H1 (cell line): ENCODE results near the gene FKBP5. TPM values are rescaled to one million over a fixed set of nuclear protein-coding genes. Genes with fewer than 3 reads are reported as not detected.

Experiments used
- CTCF ChIA-PET: fragments of 300-600 bp; sonication (Branson Sonifier 250); formaldehyde crosslinking; loops from one replicate; lab custom pipeline; 2021; ENCODE audit not compliant: partially characterized antibody; lab: Charles Lee
- POLR2A ChIA-PET: fragments of 300-600 bp; sonication (Branson Sonifier 250); formaldehyde crosslinking; loops from one replicate; lab custom pipeline; 2021; ENCODE audit warnings: inconsistent platforms; ENCODE audit not compliant: partially characterized antibody; lab: Charles Lee
- DNase-seq, 2 experiments: peaks; one replicate each; pipeline versions ENCODE4 v3.0.0 to v3.0.0-alpha.2; 2010 to 2022; ENCODE audit warnings: low spot score in 2 of 2, low read depth in 1 of 2, mixed read lengths in 1 of 2
- FAIRE-seq: peaks from 2 replicates; lab custom pipeline; 2011; peaks lifted over from hg19 to GRCh38; lab: Jason Lieb, UNC
- H2AFZ ChIP-seq: 2 replicates; pipeline ENCODE4 v1.8.1; 2012; ENCODE audit warnings: low read length, inconsistent platforms
- H2AK5ac ChIP-seq: 2 replicates; pipeline ENCODE4 v1.6.1; 2013; ENCODE audit warnings: low read depth, low read length
- H2BK120ac ChIP-seq: replicated peaks from 2 replicates; pipeline ENCODE3; 2013; ENCODE audit warnings: low read depth, low read length, inconsistent platforms
- H2BK12ac ChIP-seq: 2 replicates; pipeline ENCODE4 v1.6.1; 2013; ENCODE audit warnings: low read depth, low read length
- H2BK15ac ChIP-seq: 2 replicates; pipeline ENCODE4 v1.6.1; 2013; ENCODE audit warnings: low read length
- H2BK20ac ChIP-seq: 2 replicates; pipeline ENCODE4 v1.6.1; 2013; ENCODE audit warnings: low read length
- H2BK5ac ChIP-seq: 2 replicates; pipeline ENCODE4 v1.6.1; 2013; ENCODE audit warnings: low read depth, low read length
- H3K14ac ChIP-seq: 2 replicates; pipeline ENCODE4 v1.6.1; 2013; ENCODE audit warnings: inconsistent platforms; ENCODE audit not compliant: insufficient read length
- H3K18ac ChIP-seq: 2 replicates; pipeline ENCODE4 v1.6.1; 2013; ENCODE audit warnings: low read length; ENCODE audit errors: extremely low read depth
- H3K23ac ChIP-seq: 2 replicates; pipeline ENCODE4 v1.6.1; 2013; ENCODE audit warnings: inconsistent platforms; ENCODE audit not compliant: insufficient read length
- H3K23me2 ChIP-seq: 2 replicates; pipeline ENCODE4 v1.6.1; 2013; ENCODE audit warnings: low read depth, low read length
- H3K27ac ChIP-seq: 2 replicates; pipeline ENCODE4 v1.6.1; 2011; ENCODE audit warnings: low read depth, low read length, inconsistent platforms
- H3K27me3 ChIP-seq, 4 experiments: replicated peaks in 1 of 4; 1 replicate in 1 of 4; 2 replicates in 3 of 4; pipeline versions ENCODE4 v1.6.1 to v1.8.1; 2011 to 2013; ENCODE audit warnings: low read length in 3 of 4, mild to moderate bottlenecking in 3 of 4, inconsistent platforms in 2 of 4, mixed read lengths in 2 of 4, moderate library complexity in 1 of 4; ENCODE audit not compliant: control insufficient read depth in 3 of 4, insufficient read depth in 3 of 4; ENCODE audit errors: extremely low read depth in 1 of 4
- H3K36me3 ChIP-seq, 4 experiments: 2 replicates each; pipeline versions ENCODE4 v1.6.1 to v1.8.1; 2011 to 2013; ENCODE audit warnings: mild to moderate bottlenecking in 4 of 4, low read length in 3 of 4, moderate library complexity in 2 of 4, control low read depth in 1 of 4, inconsistent platforms in 1 of 4; ENCODE audit not compliant: insufficient read depth in 4 of 4, control insufficient read depth in 2 of 4
- H3K4ac ChIP-seq: replicated peaks from 2 replicates; pipeline ENCODE3; 2013; ENCODE audit warnings: low read length, low read depth, mixed read lengths, inconsistent platforms; ENCODE audit not compliant: insufficient read length
- H3K4me1 ChIP-seq, 4 experiments: replicated peaks in 1 of 4; 1 replicate in 1 of 4; 2 replicates in 3 of 4; pipeline versions ENCODE4 v1.6.1 to v1.8.1; 2011 to 2013; ENCODE audit warnings: low read length in 3 of 4, inconsistent platforms in 2 of 4, mixed read lengths in 1 of 4; ENCODE audit not compliant: insufficient read depth in 4 of 4, control insufficient read depth in 3 of 4
- H3K4me2 ChIP-seq, 2 experiments: 2 replicates each; pipeline versions ENCODE4 v1.6.1 to v1.8.1; 2011 to 2013; ENCODE audit warnings: low read depth in 2 of 2, low read length in 2 of 2, control low read depth in 1 of 2, inconsistent platforms in 1 of 2, mild to moderate bottlenecking in 1 of 2; ENCODE audit not compliant: insufficient read depth in 1 of 2
- H3K4me3 ChIP-seq, 4 experiments: fragments of 200-600, 300-600 bp in 1 of 4; sonication (generic), shearing (Covaris generic), sonication (Bioruptor Twin) in 1 of 4; 2 replicates each; pipeline versions ENCODE4 v1.5.1 to v1.8.1; 2011 to 2016; ENCODE audit warnings: low read length in 4 of 4, low read depth in 3 of 4, control low read depth in 2 of 4, inconsistent platforms in 2 of 4, mild to moderate bottlenecking in 2 of 4, mixed read lengths in 1 of 4, moderate library complexity in 1 of 4; ENCODE audit not compliant: insufficient read depth in 2 of 4; ENCODE audit errors: extremely low read depth in 1 of 4
- H3K56ac ChIP-seq: replicated peaks from 2 replicates; pipeline ENCODE3; 2013; ENCODE audit warnings: low read depth, mild to moderate bottlenecking, mixed read lengths, low read length, inconsistent platforms; ENCODE audit not compliant: insufficient read length
- H3K79me1 ChIP-seq: 2 replicates; pipeline ENCODE4 v1.6.1; 2013; ENCODE audit warnings: low read depth, low read length, control low read depth
- H3K79me2 ChIP-seq, 2 experiments: 2 replicates each; pipeline versions ENCODE4 v1.6.1 to v1.8.1; 2012 to 2013; ENCODE audit warnings: low read length in 2 of 2, mild to moderate bottlenecking in 2 of 2, inconsistent platforms in 1 of 2; ENCODE audit not compliant: insufficient read depth in 2 of 2, control insufficient read depth in 1 of 2
- H3K9ac ChIP-seq, 4 experiments: replicated peaks in 1 of 4; 1 replicate in 1 of 4; 2 replicates in 3 of 4; pipeline versions ENCODE4 v1.6.1 to v1.8.1; 2011 to 2013; ENCODE audit warnings: low read depth in 3 of 4, low read length in 3 of 4, control low read depth in 2 of 4, mild to moderate bottlenecking in 2 of 4, moderate library complexity in 2 of 4, inconsistent platforms in 1 of 4; ENCODE audit errors: extremely low read depth in 1 of 4
- H3K9me3 ChIP-seq, 2 experiments: 2 replicates each; pipeline versions ENCODE4 v1.6.1 to v1.8.1; 2012 to 2013; ENCODE audit warnings: mild to moderate bottlenecking in 2 of 2, moderate library complexity in 2 of 2, control low read depth in 1 of 2, inconsistent platforms in 1 of 2, low read depth in 1 of 2, low read length in 1 of 2, mixed read lengths in 1 of 2; ENCODE audit not compliant: insufficient read depth in 2 of 2
- H4K20me1 ChIP-seq, 2 experiments: replicated peaks in 1 of 2; 2 replicates each; pipeline versions ENCODE3 to v1.8.1; 2011 to 2013; ENCODE audit warnings: inconsistent platforms in 2 of 2, low read length in 2 of 2, mild to moderate bottlenecking in 1 of 2; ENCODE audit not compliant: insufficient read depth in 2 of 2, control insufficient read depth in 1 of 2
- H4K5ac ChIP-seq: 2 replicates; pipeline ENCODE4 v1.6.1; 2013; ENCODE audit warnings: low read length, low read depth, mixed read lengths, inconsistent platforms; ENCODE audit not compliant: insufficient read length
- H4K8ac ChIP-seq: 2 replicates; pipeline ENCODE4 v1.8.0; 2013; ENCODE audit warnings: mild to moderate bottlenecking, moderate library complexity, low read length, inconsistent platforms; ENCODE audit not compliant: insufficient read depth; ENCODE audit errors: extremely low read depth
- H4K91ac ChIP-seq: replicated peaks from 2 replicates; pipeline ENCODE3; 2013; ENCODE audit warnings: low read length, mixed read lengths, inconsistent platforms; ENCODE audit not compliant: insufficient read length
- CEBPB ChIP-seq: IDR thresholded peaks from 2 replicates; pipeline ENCODE4 v1.6.1; 2012; ENCODE audit warnings: low read depth, low read length
- E2F6 ChIP-seq: IDR thresholded peaks from 2 replicates; pipeline ENCODE4 v1.6.1; 2012; ENCODE audit warnings: inconsistent platforms
- EZH2 ChIP-seq: fragments of 200-600 bp; sonication (generic); IDR thresholded peaks from 2 replicates; pipeline ENCODE4 v1.7.1; 2012; ENCODE audit warnings: low read depth, mild to moderate bottlenecking, moderate library complexity, low read length, inconsistent platforms; ENCODE audit not compliant: severe bottlenecking
- FOSL1 ChIP-seq: IDR thresholded peaks from 2 replicates; pipeline ENCODE4 v1.6.1; 2011; ENCODE audit warnings: mild to moderate bottlenecking, low read depth, low read length, moderate library complexity; ENCODE audit not compliant: insufficient read depth
- GABPA ChIP-seq: IDR thresholded peaks from 2 replicates; pipeline ENCODE4 v1.6.1; 2011; ENCODE audit warnings: mild to moderate bottlenecking, low read length, moderate library complexity, borderline replicate concordance; ENCODE audit not compliant: insufficient read depth
- HDAC2 ChIP-seq, 2 experiments: fragments of 300-600 bp in 1 of 2; sonication (generic) in 1 of 2; IDR thresholded peaks; 2 replicates each; pipeline ENCODE4 v1.6.1; 2011 to 2012; ENCODE audit warnings: low read depth in 2 of 2, low read length in 2 of 2, mild to moderate bottlenecking in 2 of 2, moderate library complexity in 2 of 2, borderline replicate concordance in 1 of 2, inconsistent platforms in 1 of 2
- NANOG ChIP-seq: IDR thresholded peaks from 2 replicates; pipeline ENCODE4 v1.6.1; 2011; ENCODE audit warnings: low read length, low read depth, mild to moderate bottlenecking, inconsistent platforms; ENCODE audit not compliant: insufficient read depth, poor library complexity, severe bottlenecking
- POLR2AphosphoS5 ChIP-seq: IDR thresholded peaks from 2 replicates; pipeline ENCODE4 v1.6.1; 2011; ENCODE audit warnings: low read depth, low read length
- POU5F1 ChIP-seq: IDR thresholded peaks from 2 replicates; pipeline ENCODE4 v1.6.1; 2011; ENCODE audit warnings: low read depth, mild to moderate bottlenecking, low read length, moderate library complexity
- SIN3A ChIP-seq, 2 experiments: IDR thresholded peaks in 1 of 2; conservative IDR thresholded peaks in 1 of 2; 2 replicates each; pipeline ENCODE4 v1.6.1; 2011 to 2012; ENCODE audit warnings: low read length in 2 of 2, improper control_type of control experiment in 1 of 2, low read depth in 1 of 2, mild to moderate bottlenecking in 1 of 2
- SIRT6 ChIP-seq: IDR thresholded peaks from one replicate; pipeline ENCODE4 v1.7.1; 2012; ENCODE audit warnings: low read length, inconsistent platforms
- SIX5 ChIP-seq: IDR thresholded peaks from 2 replicates; pipeline ENCODE4 v1.6.1; 2011; ENCODE audit warnings: mild to moderate bottlenecking, low read depth, low read length
- TAF1 ChIP-seq: IDR thresholded peaks from 2 replicates; pipeline ENCODE4 v1.6.1; 2011; ENCODE audit warnings: mild to moderate bottlenecking, low read depth, low read length
- WGBS, 2 experiments: shearing (Covaris generic) in 1 of 2; methylation state at CpG; one replicate each; pipeline versions ENCODE4 v1.1.6 to v1.1.7; 2013 to 2015; ENCODE audit warnings: low lambda C conversion rate in 2 of 2, mixed read lengths in 2 of 2, inconsistent platforms in 1 of 2, low coverage in 1 of 2, missing lambda C conversion rate in 1 of 2; ENCODE audit not compliant: insufficient replicate concordance in 2 of 2, insufficient coverage in 1 of 2, insufficient read length in 1 of 2; ENCODE audit errors: extremely low coverage in 1 of 2, missing lambda C conversion rate in 1 of 2; 5-methylcytosine and 5-hydroxymethylcytosine counted together
- polyA plus RNA-seq, 7 experiments: library from polyadenylated mRNA; depleted of rRNA in 3 of 7; stranded (reverse) in 5 of 7; unstranded in 2 of 7; fragments of >200 nt in 5 of 7; fragments of 200-250 nt in 2 of 7; gene quantifications; 1 replicate in 5 of 7; 2 replicates in 1 of 7; 4 replicates in 1 of 7; pipeline versions ENCODE4 v1.2.1 to v1.2.3, GENCODE V29; 2011 to 2013; ENCODE audit warnings: missing spikeins in 2 of 7, mixed read lengths in 2 of 7
- total RNA-seq: library from RNA; stranded (reverse); fragmentation: NEBNext Ultra II Directional; extraction: Animal tissue kit (Norgen Biotek cat#: 25700); gene quantifications from 2 replicates; pipeline ENCODE4 v1.2.1, GENCODE V29; 2021

FKBP5 gene
- total and polyA plus RNA-seq, 2 of the 8 experiments (the other 6 are each of a cell fraction or from before 2014, with no cell fraction given), result 14.3 to 40.4 TPM

GRCh38 chr6:35637911-35638310 lies 50.8 kb downstream of the FKBP5 start:
- no peaks in the 10 kb centered on the region for H3K27me3 ChIP-seq
- no peak overlapping the region for H3K56ac ChIP-seq
- no peak overlapping the region for H3K9ac ChIP-seq
- H3K27ac ChIP-seq, result no peak overlapping the region
- FAIRE-seq, result no peak
- H3K23ac ChIP-seq, result no peak overlapping the region
- H3K79me2 ChIP-seq, result no peaks in the 10 kb centered on the region
- POLR2A ChIA-PET, result interaction anchor here (0.5 kb wide), 1 partner anchor 23 kb away, joined by 3 read pairs; no protein-coding TSS in a partner anchor
- H3K36me3 ChIP-seq, result peaks cover 0 to 27% (median 18%) of the 10 kb centered on the region in 4 experiments; a peak in 6 of 8 replicates
- no peak overlapping the region for H2AFZ ChIP-seq
- H4K91ac ChIP-seq, result no peak overlapping the region
- no peaks in the 10 kb centered on the region for H4K20me1 ChIP-seq
- H3K4me2 ChIP-seq, result no peak overlapping the region
- H4K5ac ChIP-seq, result no peak overlapping the region
- H2AK5ac ChIP-seq, result no peak overlapping the region
- no peak overlapping the region for H4K8ac ChIP-seq
- 89% methylated on average over 1 of the region's 1 CpG; no CpG with 5 or more reads in 1 of the 2 experiments for WGBS, 2 experiments
- H2BK15ac ChIP-seq, result no peak overlapping the region
- no peaks in the 10 kb centered on the region for H3K79me1 ChIP-seq
- no peaks in the 10 kb centered on the region for H3K23me2 ChIP-seq
- no peak overlapping the region for H2BK120ac ChIP-seq
- H3K14ac ChIP-seq, result no peak overlapping the region
- H3K18ac ChIP-seq, result no peak overlapping the region
- H2BK5ac ChIP-seq, result no peak overlapping the region
- H3K4me3 ChIP-seq, result no peak overlapping the region
- H3K9me3 ChIP-seq, result no peaks in the 10 kb centered on the region
- H2BK12ac ChIP-seq, result no peak overlapping the region
- H3K4me1 ChIP-seq, result no peaks in the 10 kb centered on the region
- no peak overlapping the region for H2BK20ac ChIP-seq
- no peak overlapping the region for H3K4ac ChIP-seq
- DNase-seq, result no peak
- CTCF ChIA-PET, result interaction anchor here (0.6 to 3.2 kb wide), 8 partner anchors 9 to 99 kb away, joined by 3 to 12 read pairs (median 4); partner anchors contain the start of gene ARMC12
- no peak for TF ChIP-seq SIN3A (conservative IDR thresholded peaks at IDR 0.05 in 1 of 2, IDR thresholded peaks at IDR 0.05 in 1 of 2; ENCODE audit: low read depth in 1 of 2, low read length in 2 of 2)
- TF ChIP-seq CEBPB, result no peak
- no peak for TF ChIP-seq SIX5
- no peak for TF ChIP-seq NANOG
- TF ChIP-seq E2F6, result no peak
- no peak for TF ChIP-seq POLR2AphosphoS5
- no peak for TF ChIP-seq FOSL1
- no peak for TF ChIP-seq TAF1
- no peak for TF ChIP-seq EZH2
- no peak for TF ChIP-seq GABPA
- no peak for TF ChIP-seq HDAC2 (IDR thresholded peaks at IDR 0.05; ENCODE audit: borderline replicate concordance in 1 of 2, low read depth in 2 of 2, low read length in 2 of 2)
- TF ChIP-seq POU5F1, result no peak
- TF ChIP-seq SIRT6, result no peak
